ENCODE data around the gene CDKAL1.

Gene CDKAL1

GRCh38 chr6:20778912-20779311, 244.7 kb downstream of the CDKAL1 start:
- Histone ChIP-seq H3K4me1 (ENCODE audit: low read length) (no peaks in the 10 kb centered on the region), H3K27me3 (replicated peaks; ENCODE audit: insufficient read depth, low read length) (no peaks in the 10 kb centered on the region), H3K27ac (ENCODE audit: low read length) (no peak overlapping the region), H2AFZ (ENCODE audit: low read length) (no peak overlapping the region), H3K36me3 (replicated peaks; ENCODE audit: insufficient read depth, low read length) (no peaks in the 10 kb centered on the region), H3K9ac (ENCODE audit: low read length) (no peak overlapping the region), H4K20me1 (ENCODE audit: insufficient read depth, low read length) (no peaks in the 10 kb centered on the region), H3K9me3 (replicated peaks; ENCODE audit: insufficient read depth, low read length) (no peaks in the 10 kb centered on the region), H3F3A (ENCODE audit: insufficient read depth, low read length) (no peaks in the 10 kb centered on the region), H3K4me2 (ENCODE audit: low read depth, low read length) (no peak overlapping the region), H3K9me2 (replicated peaks; ENCODE audit: insufficient read depth, low read length) (no peaks in the 10 kb centered on the region), H3K4me3 (ENCODE audit: low read length) (no peak overlapping the region), H3K79me2 (ENCODE audit: low read length) (no peaks in the 10 kb centered on the region)
- TF ChIP-seq EZH2 (optimal IDR thresholded peaks at IDR 0.05; ENCODE audit: low read depth, low read length), result no peak
- TF ChIP-seq EZH2phosphoT487 (IDR thresholded peaks at IDR 0.05; ENCODE audit: low read length), result no peak
- no peak for TF ChIP-seq CTCF (IDR thresholded peaks at IDR 0.05; ENCODE audit: low read length)
- no peak for DNase-seq

GRCh38 chr6:20789162-20789561, 254.9 kb downstream of the CDKAL1 start:
- Histone ChIP-seq H3K27ac (ENCODE audit: low read length) (no peak overlapping the region), H4K20me1 (ENCODE audit: insufficient read depth, low read length) (no peaks in the 10 kb centered on the region), H3K36me3 (replicated peaks; ENCODE audit: insufficient read depth, low read length) (no peaks in the 10 kb centered on the region), H3K9me2 (replicated peaks; ENCODE audit: insufficient read depth, low read length) (no peaks in the 10 kb centered on the region), H3K27me3 (replicated peaks; ENCODE audit: insufficient read depth, low read length) (no peaks in the 10 kb centered on the region), H2AFZ (ENCODE audit: low read length) (no peak overlapping the region), H3K4me3 (ENCODE audit: low read length) (no peak overlapping the region), H3K9ac (ENCODE audit: low read length) (no peak overlapping the region), H3K79me2 (ENCODE audit: low read length) (no peaks in the 10 kb centered on the region), H3K4me2 (ENCODE audit: low read depth, low read length) (no peak overlapping the region), H3F3A (ENCODE audit: insufficient read depth, low read length) (no peaks in the 10 kb centered on the region), H3K4me1 (ENCODE audit: low read length) (no peaks in the 10 kb centered on the region), H3K9me3 (replicated peaks; ENCODE audit: insufficient read depth, low read length) (no peaks in the 10 kb centered on the region)
- TF ChIP-seq EZH2 (optimal IDR thresholded peaks at IDR 0.05; ENCODE audit: low read depth, low read length), result no peak
- TF ChIP-seq EZH2phosphoT487 (IDR thresholded peaks at IDR 0.05; ENCODE audit: low read length), result no peak
- no peak for TF ChIP-seq CTCF (IDR thresholded peaks at IDR 0.05; ENCODE audit: low read length)
- no peak for DNase-seq

GRCh38 chr6:20790032-20790791, 256.0 kb downstream of the CDKAL1 start:
- H3F3A ChIP-seq (ENCODE audit: insufficient read depth, low read length), result no peaks in the 10 kb centered on the region
- H3K9me3 ChIP-seq (replicated peaks; ENCODE audit: insufficient read depth, low read length), result no peaks in the 10 kb centered on the region
- no peaks in the 10 kb centered on the region for H4K20me1 ChIP-seq (ENCODE audit: insufficient read depth, low read length)
- no peaks in the 10 kb centered on the region for H3K36me3 ChIP-seq (replicated peaks; ENCODE audit: insufficient read depth, low read length)
- H3K79me2 ChIP-seq (ENCODE audit: low read length), result no peaks in the 10 kb centered on the region
- DNase-seq, result no peak
- H3K4me1 ChIP-seq (ENCODE audit: low read length), result no peaks in the 10 kb centered on the region
- no peaks in the 10 kb centered on the region for H3K27me3 ChIP-seq (replicated peaks; ENCODE audit: insufficient read depth, low read length)
- no peak overlapping the region for H3K4me2 ChIP-seq (ENCODE audit: low read depth, low read length)
- H3K9ac ChIP-seq (ENCODE audit: low read length), result no peak overlapping the region
- H2AFZ ChIP-seq (ENCODE audit: low read length), result no peak overlapping the region
- no peak for TF ChIP-seq EZH2phosphoT487 (IDR thresholded peaks at IDR 0.05; ENCODE audit: low read length)
- TF ChIP-seq EZH2 (optimal IDR thresholded peaks at IDR 0.05; ENCODE audit: low read depth, low read length), result no peak
- TF ChIP-seq CTCF (IDR thresholded peaks at IDR 0.05; ENCODE audit: low read length), result no peak
- H3K27ac ChIP-seq (ENCODE audit: low read length), result no peak overlapping the region
- H3K9me2 ChIP-seq (replicated peaks; ENCODE audit: insufficient read depth, low read length), result no peaks in the 10 kb centered on the region
- no peak overlapping the region for H3K4me3 ChIP-seq (ENCODE audit: low read length)
